Activated CD8-positive, alpha-beta memory T cell treated with anti-CD3 and anti-CD28 coated beads, Interleukin-2, amount 10 ng/mL, durations not matched to agents 7 days and 5 days (primary cell): ENCODE measurements around the gene TWF2. TPM values are rescaled to one million over a fixed set of nuclear protein-coding genes. Genes with fewer than 3 reads are reported as not detected.

Source experiments
- ATAC-seq: fragments of 150-1000 bp; cut with Tn5 transposase; one replicate; pipeline ENCODE4 v1.10.0; 2021; ENCODE audit warnings: moderate library complexity
- CTCF ChIA-PET: fragments of 350-600 bp; sonication (Branson Sonifier 250); formaldehyde crosslinking; loops from one replicate; lab custom pipeline; 2021; ENCODE audit warnings: antibody characterized with exemption; lab: Charles Lee
- DNase-seq: peaks from one replicate; pipeline ENCODE4 v3.0.0-alpha.2; 2020
- H3K27ac Mint-ChIP-seq: one replicate; pipeline ENCODE4 v1.8.0; 2021; ENCODE audit warnings: mild to moderate bottlenecking, mixed read lengths
- H3K27me3 Mint-ChIP-seq: one replicate; pipeline ENCODE4 v1.8.0; 2021; ENCODE audit warnings: mixed read lengths
- H3K36me3 Mint-ChIP-seq: one replicate; pipeline ENCODE4 v1.8.0; 2021; ENCODE audit warnings: mild to moderate bottlenecking, mixed read lengths
- H3K4me1 Mint-ChIP-seq: one replicate; pipeline ENCODE4 v1.8.0; 2021; ENCODE audit warnings: mixed read lengths
- H3K4me3 Mint-ChIP-seq: one replicate; pipeline ENCODE4 v1.8.0; 2021; ENCODE audit warnings: mild to moderate bottlenecking, moderate library complexity, mixed read lengths
- H3K9me3 Mint-ChIP-seq: one replicate; pipeline ENCODE4 v1.8.0; 2022; ENCODE audit warnings: low read depth, mixed read lengths
- total RNA-seq, 2 experiments: library from RNA; stranded (reverse); gene quantifications; one replicate each; pipeline ENCODE4 v1.2.3, GENCODE V29; 2021

TWF2 gene
- total RNA-seq, 2 experiments from 2014 or later: 110 to 131 TPM

GRCh38 chr3:52216585-52217408 lies 22.2 kb downstream of the TWF2 start:
- H3K4me1 Mint-ChIP-seq: peaks cover 56% of the 10 kb centered on the region
- H3K9me3 Mint-ChIP-seq: no peaks in the 10 kb centered on the region
- peak overlapping the region; percentile 78 for H3K4me3 Mint-ChIP-seq
- H3K27ac Mint-ChIP-seq: peak overlapping the region; percentile 88
- DNase-seq (peak; percentile 63), ATAC-seq (peak; percentile 45)
- CTCF ChIA-PET: interaction anchor here (0.8 to 8.5 kb wide), 9 partner anchors 12 to 230 kb away, joined by 3 to 144 read pairs (median 4); partner anchors contain the start of gene WDR82
- no peaks in the 10 kb centered on the region for H3K27me3 Mint-ChIP-seq
- H3K36me3 Mint-ChIP-seq: peaks cover 21% of the 10 kb centered on the region

- peaks cover 28% of the 10 kb centered on the region for H3K36me3 Mint-ChIP-seq
- H3K27me3 Mint-ChIP-seq: no peaks in the 10 kb centered on the region
- DNase-seq: no peak
- ATAC-seq: no peak
- H3K27ac Mint-ChIP-seq: peak overlapping the region; percentile 72
- H3K4me1 Mint-ChIP-seq: peaks cover 42% of the 10 kb centered on the region
- H3K9me3 Mint-ChIP-seq: no peaks in the 10 kb centered on the region
- CTCF ChIA-PET: no interaction called here
- H3K4me3 Mint-ChIP-seq: no peak overlapping the region
Measured at GRCh38 chr3:52215351-52215750, 23.6 kb downstream of the TWF2 start.

GRCh38 chr3:52213901-52214300 lies 25.1 kb downstream of the TWF2 start:
- Mint-ChIP-seq H3K4me1 (peaks cover 30% of the 10 kb centered on the region), H3K4me3 (no peak overlapping the region), H3K9me3 (no peaks in the 10 kb centered on the region), H3K27me3 (no peaks in the 10 kb centered on the region), H3K36me3 (peaks cover 36% of the 10 kb centered on the region), H3K27ac (no peak overlapping the region)
- no peak for DNase-seq
- ATAC-seq: no peak
- CTCF ChIA-PET: no interaction called here

- Mint-ChIP-seq H3K36me3 (peaks cover 41% of the 10 kb centered on the region), H3K9me3 (no peaks in the 10 kb centered on the region), H3K4me1 (peaks cover 22% of the 10 kb centered on the region), H3K27me3 (no peaks in the 10 kb centered on the region), H3K4me3 (no peak overlapping the region), H3K27ac (no peak overlapping the region)
- CTCF ChIA-PET: interaction anchor here (1.0 kb wide), 1 partner anchor 126 kb away, joined by 4 read pairs; no protein-coding TSS in a partner anchor
- no peak for ATAC-seq
- DNase-seq: no peak
Measured at GRCh38 chr3:52213005-52213404, 26.0 kb downstream of the TWF2 start.

- DNase-seq (no peak), ATAC-seq (no peak)
- no peaks in the 10 kb centered on the region for H3K9me3 Mint-ChIP-seq
- no peak overlapping the region for H3K27ac Mint-ChIP-seq
- no peak overlapping the region for H3K4me3 Mint-ChIP-seq
- peaks cover 6% of the 10 kb centered on the region for H3K4me1 Mint-ChIP-seq
- CTCF ChIA-PET: interaction anchor here (1.5 kb wide), 1 partner anchor 9 kb away, joined by 4 read pairs; no protein-coding TSS in a partner anchor
- H3K27me3 Mint-ChIP-seq: no peaks in the 10 kb centered on the region
- peaks cover 54% of the 10 kb centered on the region for H3K36me3 Mint-ChIP-seq
Measured at GRCh38 chr3:52211268-52211891, 27.6 kb downstream of the TWF2 start.

GRCh38 chr3:52210550-52211046 lies 28.4 kb downstream of the TWF2 start:
- CTCF ChIA-PET: interaction anchor here (0.8 to 4.4 kb wide), 3 partner anchors 9 to 129 kb away, joined by 3 to 22 read pairs (median 7); no protein-coding TSS in a partner anchor
- H3K27me3 Mint-ChIP-seq: no peaks in the 10 kb centered on the region
- no peak overlapping the region for H3K4me3 Mint-ChIP-seq
- no peaks in the 10 kb centered on the region for H3K9me3 Mint-ChIP-seq
- H3K4me1 Mint-ChIP-seq: peaks cover 9% of the 10 kb centered on the region
- ATAC-seq (no peak), DNase-seq (no peak)
- H3K27ac Mint-ChIP-seq: no peak overlapping the region
- peaks cover 58% of the 10 kb centered on the region for H3K36me3 Mint-ChIP-seq

GRCh38 chr3:52210037-52210436 lies 28.9 kb downstream of the TWF2 start:
- CTCF ChIA-PET: interaction anchor here (0.8 to 4.4 kb wide), 3 partner anchors 10 to 129 kb away, joined by 3 to 22 read pairs (median 7); no protein-coding TSS in a partner anchor
- H3K9me3 Mint-ChIP-seq: no peaks in the 10 kb centered on the region
- no peak overlapping the region for H3K4me3 Mint-ChIP-seq
- ATAC-seq: no peak
- H3K36me3 Mint-ChIP-seq: peaks cover 61% of the 10 kb centered on the region
- no peaks in the 10 kb centered on the region for H3K27me3 Mint-ChIP-seq
- peaks cover 12% of the 10 kb centered on the region for H3K4me1 Mint-ChIP-seq
- DNase-seq: no peak
- H3K27ac Mint-ChIP-seq: no peak overlapping the region

GRCh38 chr3:52208556-52208955 lies 30.4 kb downstream of the TWF2 start:
- H3K4me3 Mint-ChIP-seq: no peak overlapping the region
- H3K9me3 Mint-ChIP-seq: no peaks in the 10 kb centered on the region
- H3K36me3 Mint-ChIP-seq: peaks cover 70% of the 10 kb centered on the region
- ATAC-seq (no peak), DNase-seq (no peak)
- peaks cover 24% of the 10 kb centered on the region for H3K4me1 Mint-ChIP-seq
- CTCF ChIA-PET: interaction anchor here (1.0 to 4.4 kb wide), 4 partner anchors 8 to 131 kb away, joined by 3 to 22 read pairs (median 6); no protein-coding TSS in a partner anchor
- H3K27ac Mint-ChIP-seq: no peak overlapping the region
- H3K27me3 Mint-ChIP-seq: no peaks in the 10 kb centered on the region

GRCh38 chr3:52205727-52206372 lies 33.1 kb downstream of the TWF2 start:
- Mint-ChIP-seq H3K4me1 (peaks cover 44% of the 10 kb centered on the region), H3K36me3 (peaks cover 71% of the 10 kb centered on the region), H3K27ac (peak overlapping the region; percentile 4), H3K9me3 (no peaks in the 10 kb centered on the region), H3K27me3 (no peaks in the 10 kb centered on the region), H3K4me3 (no peak overlapping the region)
- no peak for ATAC-seq
- no peak for DNase-seq
- CTCF ChIA-PET: interaction anchor here (1.0 to 2.6 kb wide), 6 partner anchors 11 to 204 kb away, joined by 3 to 19 read pairs (median 5); no protein-coding TSS in a partner anchor

GRCh38 chr3:52204337-52205073 lies 34.5 kb downstream of the TWF2 start:
- CTCF ChIA-PET: interaction anchor here (1.6 to 2.6 kb wide), 3 partner anchors 13 to 18 kb away, joined by 4 to 19 read pairs (median 6); no protein-coding TSS in a partner anchor
- DNase-seq (no peak), ATAC-seq (peak; percentile 42)
- no peak overlapping the region for H3K4me3 Mint-ChIP-seq
- H3K27me3 Mint-ChIP-seq: no peaks in the 10 kb centered on the region
- H3K27ac Mint-ChIP-seq: peak overlapping the region; percentile 4
- peaks cover 51% of the 10 kb centered on the region for H3K4me1 Mint-ChIP-seq
- H3K36me3 Mint-ChIP-seq: peaks cover 73% of the 10 kb centered on the region
- H3K9me3 Mint-ChIP-seq: no peaks in the 10 kb centered on the region

- CTCF ChIA-PET: interaction anchor here (4.1 kb wide), 1 partner anchor 16 kb away, joined by 19 read pairs; no protein-coding TSS in a partner anchor
- H3K27me3 Mint-ChIP-seq: no peaks in the 10 kb centered on the region
- DNase-seq (no peak), ATAC-seq (no peak)
- no peak overlapping the region for H3K27ac Mint-ChIP-seq
- H3K36me3 Mint-ChIP-seq: peaks cover 76% of the 10 kb centered on the region
- H3K4me1 Mint-ChIP-seq: peaks cover 59% of the 10 kb centered on the region
- H3K4me3 Mint-ChIP-seq: no peak overlapping the region
- no peaks in the 10 kb centered on the region for H3K9me3 Mint-ChIP-seq
Measured at GRCh38 chr3:52203701-52204100, 35.3 kb downstream of the TWF2 start.

- Mint-ChIP-seq H3K4me1 (peaks cover 64% of the 10 kb centered on the region), H3K4me3 (no peak overlapping the region), H3K27me3 (no peaks in the 10 kb centered on the region), H3K27ac (peak overlapping the region; percentile 0), H3K36me3 (peaks cover 65% of the 10 kb centered on the region), H3K9me3 (no peaks in the 10 kb centered on the region)
- CTCF ChIA-PET: interaction anchor here (1.1 to 4.1 kb wide), 2 partner anchors 16 to 18 kb away, joined by 5 to 19 read pairs; no protein-coding TSS in a partner anchor
- DNase-seq (no peak), ATAC-seq (no peak)
Measured at GRCh38 chr3:52202384-52203077, 36.4 kb downstream of the TWF2 start.
